Immature natural killer cell (primary cell): ENCODE results near the gene CCDC169. TPM values are rescaled to one million over a fixed set of nuclear protein-coding genes. Genes with fewer than 3 reads are reported as not detected.

Experiments used
- DNase-seq, 3 donors: peaks; one replicate each; pipeline ENCODE4 v3.0.0; 2022; ENCODE audit warnings: mixed read lengths in 1 of 3
- H3K27ac Mint-ChIP-seq, 6 donors: one replicate each; pipeline ENCODE4 v1.8.0; 2020; ENCODE audit warnings: mixed read lengths in 6 of 6, mild to moderate bottlenecking in 5 of 6, inconsistent platforms in 4 of 6, moderate library complexity in 3 of 6
- H3K27me3 Mint-ChIP-seq, 3 donors: one replicate each; pipeline ENCODE4 v1.8.0; 2020 to 2021; ENCODE audit warnings: low read depth in 3 of 3, mild to moderate bottlenecking in 3 of 3, mixed read lengths in 3 of 3, moderate library complexity in 3 of 3, inconsistent platforms in 1 of 3
- H3K36me3 Mint-ChIP-seq, 3 donors: one replicate each; pipeline ENCODE4 v1.8.0; 2020; ENCODE audit warnings: mixed read lengths in 3 of 3, inconsistent platforms in 2 of 3, mild to moderate bottlenecking in 2 of 3
- H3K4me1 Mint-ChIP-seq, 2 donors: one replicate each; pipeline ENCODE4 v1.8.0; 2020; ENCODE audit warnings: inconsistent platforms in 2 of 2, mild to moderate bottlenecking in 2 of 2, mixed read lengths in 2 of 2, moderate library complexity in 1 of 2
- H3K4me3 Mint-ChIP-seq, 5 donors: one replicate each; pipeline ENCODE4 v1.8.0; 2020; ENCODE audit warnings: mild to moderate bottlenecking in 5 of 5, mixed read lengths in 5 of 5, inconsistent platforms in 3 of 5, moderate library complexity in 3 of 5
- H3K9me3 Mint-ChIP-seq, 6 donors: one replicate each; pipeline ENCODE4 v1.8.0; 2020; ENCODE audit warnings: mild to moderate bottlenecking in 6 of 6, mixed read lengths in 6 of 6, inconsistent platforms in 4 of 6, moderate library complexity in 3 of 6
- polyA plus RNA-seq, 3 donors: library from polyadenylated mRNA; unstranded; fragments of 300-500 nt; fragmentation: Illumina TruSeq; gene quantifications; one replicate each; pipeline ENCODE4 v1.2.3, GENCODE V29; 2021

The CCDC169 gene
- polyA plus RNA-seq, 3 donors from 2014 or later = not detected

DNA sequence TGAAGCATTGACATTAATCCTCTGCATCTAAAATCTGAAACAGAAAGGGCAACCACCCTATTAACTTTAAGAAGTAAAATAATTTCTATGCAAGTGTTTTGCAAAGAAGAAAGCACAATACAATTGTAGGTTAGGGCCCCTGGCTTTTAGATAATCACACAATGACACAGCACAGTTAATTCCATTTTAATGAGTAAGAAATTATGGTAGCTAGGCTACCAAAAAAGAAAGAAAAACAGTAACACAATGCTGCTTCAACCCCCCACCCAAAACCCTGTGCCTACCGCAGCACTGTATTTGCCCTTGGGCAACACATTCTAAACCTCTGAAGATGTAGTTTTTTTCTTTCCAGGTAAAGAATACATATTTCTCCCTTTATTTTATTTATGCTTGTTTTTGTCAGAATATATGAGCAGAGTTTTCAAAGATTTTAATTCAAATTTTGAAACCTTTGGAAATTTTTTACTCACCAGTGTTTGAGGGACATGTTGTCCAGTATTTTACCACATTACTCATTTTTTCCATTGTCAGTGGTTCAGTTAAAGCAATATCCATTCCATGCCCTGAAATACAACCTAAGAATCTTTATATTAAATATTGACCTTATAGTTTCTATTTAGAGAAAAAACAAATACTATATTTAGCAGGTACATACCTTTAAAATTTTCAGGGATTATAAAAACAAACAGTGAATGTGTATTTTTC, 104.3 kb downstream of the CCDC169 start:
- H3K36me3 Mint-ChIP-seq = no peaks in the 10 kb centered on the region
- H3K4me3 Mint-ChIP-seq = no peak overlapping the region
- H3K9me3 Mint-ChIP-seq = peaks cover 0 to 15% (median 10%) of the 10 kb centered on the region in 6 donors
- no peak for DNase-seq
- no peaks in the 10 kb centered on the region for H3K4me1 Mint-ChIP-seq
- peaks cover 0 to 3% (median 2%) of the 10 kb centered on the region in 3 donors for H3K27me3 Mint-ChIP-seq
- no peak overlapping the region for H3K27ac Mint-ChIP-seq

DNA sequence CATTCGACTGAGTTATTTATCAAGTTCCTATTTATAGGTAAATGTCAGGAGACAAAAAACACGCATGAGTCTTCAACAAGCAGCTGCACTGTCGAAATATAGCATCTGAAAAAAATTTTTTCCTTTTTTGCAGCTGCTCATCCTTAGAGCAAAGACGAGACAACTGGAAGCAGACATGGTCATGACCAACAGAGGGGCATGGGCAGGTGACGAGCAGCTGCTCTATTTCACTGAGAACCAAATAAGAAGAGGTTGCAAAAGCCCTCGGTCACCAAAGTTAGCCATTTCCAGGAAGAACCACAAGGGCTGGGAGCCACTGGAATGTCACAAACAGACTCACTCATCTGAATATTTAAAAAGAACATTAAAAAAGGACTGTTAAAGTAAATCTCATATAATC, 105.4 kb downstream of the CCDC169 start:
- no peak for DNase-seq
- Mint-ChIP-seq H3K36me3 (no peaks in the 10 kb centered on the region), H3K27me3 (peaks cover 0 to 3% (median 2%) of the 10 kb centered on the region in 3 donors), H3K27ac (no peak overlapping the region), H3K4me1 (no peaks in the 10 kb centered on the region), H3K4me3 (no peak overlapping the region), H3K9me3 (peaks cover 0 to 24% (median 11%) of the 10 kb centered on the region in 6 donors)

- H3K9me3 Mint-ChIP-seq = peaks cover 0 to 23% (median 11%) of the 10 kb centered on the region in 6 donors
- H3K4me1 Mint-ChIP-seq = no peaks in the 10 kb centered on the region
- no peak for DNase-seq
- H3K27me3 Mint-ChIP-seq = peaks cover 0 to 3% (median 0%) of the 10 kb centered on the region in 3 donors
- H3K36me3 Mint-ChIP-seq = no peaks in the 10 kb centered on the region
- H3K4me3 Mint-ChIP-seq = no peak overlapping the region
- no peak overlapping the region for H3K27ac Mint-ChIP-seq
These were observed 106.8 kb downstream of the CCDC169 start for GRCh38 chr13:36190771-36191170.

- no peak overlapping the region for H3K4me3 Mint-ChIP-seq
- H3K4me1 Mint-ChIP-seq = no peaks in the 10 kb centered on the region
- H3K27ac Mint-ChIP-seq = no peak overlapping the region
- peaks cover 9 to 36% (median 15%) of the 10 kb centered on the region in 6 donors for H3K9me3 Mint-ChIP-seq
- no peak for DNase-seq
- H3K36me3 Mint-ChIP-seq = no peaks in the 10 kb centered on the region
- peaks cover 0 to 3% (median 0%) of the 10 kb centered on the region in 3 donors for H3K27me3 Mint-ChIP-seq
These were observed 109.2 kb downstream of the CCDC169 start for GRCh38 chr13:36188441-36188840.

DNA sequence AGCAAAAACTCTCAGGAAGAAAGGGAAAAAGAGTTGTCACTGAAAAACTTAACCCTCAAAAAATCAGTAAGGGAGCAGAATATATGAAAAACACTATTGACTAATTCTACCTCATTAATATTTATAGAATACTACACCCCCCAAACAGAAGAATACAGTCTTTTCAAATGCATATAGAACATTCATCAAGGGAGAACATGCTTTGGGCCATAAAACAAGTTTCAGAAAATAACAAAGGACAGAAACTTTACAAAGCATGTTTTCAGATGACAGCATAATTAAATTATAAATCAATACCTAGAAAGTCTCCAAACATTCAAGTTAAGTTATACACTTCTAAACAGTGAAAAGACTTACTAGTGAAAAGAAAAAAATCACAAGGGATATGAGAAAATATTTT, 113.7 kb downstream of the CCDC169 start:
- Mint-ChIP-seq H3K4me1 (no peaks in the 10 kb centered on the region), H3K27ac (no peak overlapping the region), H3K36me3 (no peaks in the 10 kb centered on the region), H3K4me3 (no peak overlapping the region), H3K9me3 (peaks cover 9 to 39% (median 21%) of the 10 kb centered on the region in 6 donors), H3K27me3 (peaks cover 0 to under 1% (median 0%) of the 10 kb centered on the region in 3 donors)
- no peak for DNase-seq

Other genes with a start within 250 kb of the CCDC169 start
- gene DCLK1, start 166.4 kb downstream of the CCDC169 start, polyA plus RNA-seq = not detected
- not detected for gene SOHLH2, start 83.3 kb downstream of the CCDC169 start, polyA plus RNA-seq
- 10 to 100 TPM; 18.4 to 55.4 (median 48.7) TPM for gene SPART, start 48.6 kb upstream of the CCDC169 start, polyA plus RNA-seq
- not detected for gene CCNA1, start 134.7 kb upstream of the CCDC169 start, polyA plus RNA-seq